Left ventricle myocardium inferior (tissue), 1 donor: ENCODE data around the gene MAP3K3. TPM values are rescaled to one million over a fixed set of nuclear protein-coding genes. Genes with fewer than 3 reads are reported as not detected.

ENCODE experiments used
- DNase-seq: peaks from one replicate; pipeline ENCODE4 v3.0.0-alpha.2; 2020
- H3K27ac ChIP-seq: fragments of 200-600 bp; replicated peaks from 2 replicates; pipeline ENCODE4 v1.8.0; 2021
- H3K27me3 ChIP-seq: fragments of 200-600 bp; 2 replicates; pipeline ENCODE4 v1.8.0; 2021; ENCODE audit warnings: low read depth
- H3K36me3 ChIP-seq: fragments of 200-600 bp; 2 replicates; pipeline ENCODE4 v1.8.0; 2021
- H3K4me1 ChIP-seq: fragments of 200-600 bp; 2 replicates; pipeline ENCODE4 v1.8.0; 2021
- H3K4me3 ChIP-seq: fragments of 200-600 bp; 2 replicates; pipeline ENCODE4 v1.8.0; 2021; ENCODE audit warnings: mild to moderate bottlenecking, moderate library complexity
- H3K9me3 ChIP-seq: fragments of 200-600 bp; replicated peaks from 2 replicates; pipeline ENCODE4 v1.8.0; 2021
- intact Hi-C: fragments of 100-400 bp; cut with micrococcal nuclease; formaldehyde crosslinking; loops from one replicate; pipeline ENCODE4 v1.11.0; 2022
- total RNA-seq: library from RNA; stranded (reverse); fragmentation: NEBNext Ultra II Directional; extraction: Animal tissue kit (Norgen Biotek cat#: 25700); gene quantifications from one replicate; pipeline ENCODE4 v1.2.1, GENCODE V29; 2021
- TF ChIP-seq, protein P1 (sequence below): fragments of 200-600 bp; IDR thresholded peaks from 2 replicates; pipeline ENCODE4 v1.8.0; 2021; ENCODE audit warnings: antibody characterized with exemption, mild to moderate bottlenecking, borderline replicate concordance
- donor health status: DM: no; HTN: yes; CAD: no; lungs with severe emphysema.

The MAP3K3 gene
- total RNA-seq, 1 donor from 2014 or later: 41.3 TPM

GRCh38 chr17:63635787-63636186, 13.6 kb downstream of the MAP3K3 start:
- Histone ChIP-seq H3K36me3 (peaks cover 42% of the 10 kb centered on the region), H3K4me3 (no peak overlapping the region), H3K4me1 (peaks cover 66% of the 10 kb centered on the region), H3K27me3 (no peaks in the 10 kb centered on the region), H3K27ac (peak overlapping the region; percentile 61), H3K9me3 (no peaks in the 10 kb centered on the region)
- intact Hi-C loops: no loop called here
- no peak for DNase-seq
- TF ChIP-seq, protein P1, sequence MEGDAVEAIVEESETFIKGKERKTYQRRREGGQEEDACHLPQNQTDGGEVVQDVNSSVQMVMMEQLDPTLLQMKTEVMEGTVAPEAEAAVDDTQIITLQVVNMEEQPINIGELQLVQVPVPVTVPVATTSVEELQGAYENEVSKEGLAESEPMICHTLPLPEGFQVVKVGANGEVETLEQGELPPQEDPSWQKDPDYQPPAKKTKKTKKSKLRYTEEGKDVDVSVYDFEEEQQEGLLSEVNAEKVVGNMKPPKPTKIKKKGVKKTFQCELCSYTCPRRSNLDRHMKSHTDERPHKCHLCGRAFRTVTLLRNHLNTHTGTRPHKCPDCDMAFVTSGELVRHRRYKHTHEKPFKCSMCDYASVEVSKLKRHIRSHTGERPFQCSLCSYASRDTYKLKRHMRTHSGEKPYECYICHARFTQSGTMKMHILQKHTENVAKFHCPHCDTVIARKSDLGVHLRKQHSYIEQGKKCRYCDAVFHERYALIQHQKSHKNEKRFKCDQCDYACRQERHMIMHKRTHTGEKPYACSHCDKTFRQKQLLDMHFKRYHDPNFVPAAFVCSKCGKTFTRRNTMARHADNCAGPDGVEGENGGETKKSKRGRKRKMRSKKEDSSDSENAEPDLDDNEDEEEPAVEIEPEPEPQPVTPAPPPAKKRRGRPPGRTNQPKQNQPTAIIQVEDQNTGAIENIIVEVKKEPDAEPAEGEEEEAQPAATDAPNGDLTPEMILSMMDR: no peak

GRCh38 chr17:63639125-63639524, 16.9 kb downstream of the MAP3K3 start:
- H3K36me3 ChIP-seq: peaks cover 41% of the 10 kb centered on the region

GRCh38 chr17:63640038-63640437, 17.8 kb downstream of the MAP3K3 start:
- Histone ChIP-seq H3K4me3 (no peak overlapping the region), H3K4me1 (peaks cover 42% of the 10 kb centered on the region), H3K27ac (no peak overlapping the region), H3K27me3 (no peaks in the 10 kb centered on the region), H3K36me3 (peaks cover 32% of the 10 kb centered on the region), H3K9me3 (no peaks in the 10 kb centered on the region)
- intact Hi-C loops: no loop called here
- TF ChIP-seq, protein P1: no peak
- no peak for DNase-seq

More at GRCh38 chr17:63639125-63639524, 16.9 kb downstream of the MAP3K3 start:
- no peak for DNase-seq
- Histone ChIP-seq H3K4me1 (peaks cover 51% of the 10 kb centered on the region), H3K9me3 (no peaks in the 10 kb centered on the region), H3K27me3 (no peaks in the 10 kb centered on the region), H3K4me3 (no peak overlapping the region), H3K27ac (no peak overlapping the region)
- intact Hi-C loops: no loop called here
- TF ChIP-seq, protein P1: no peak

- no peaks in the 10 kb centered on the region for H3K27me3 ChIP-seq
- intact Hi-C loops: no loop called here
- TF ChIP-seq, protein P1: no peak
- H3K27ac ChIP-seq: no peak overlapping the region
- DNase-seq: no peak
- no peak overlapping the region for H3K4me3 ChIP-seq
- H3K4me1 ChIP-seq: peaks cover 40% of the 10 kb centered on the region
- peaks cover 31% of the 10 kb centered on the region for H3K36me3 ChIP-seq
- no peaks in the 10 kb centered on the region for H3K9me3 ChIP-seq
Observed at GRCh38 chr17:63641692-63642448, 19.7 kb downstream of the MAP3K3 start.

DNA sequence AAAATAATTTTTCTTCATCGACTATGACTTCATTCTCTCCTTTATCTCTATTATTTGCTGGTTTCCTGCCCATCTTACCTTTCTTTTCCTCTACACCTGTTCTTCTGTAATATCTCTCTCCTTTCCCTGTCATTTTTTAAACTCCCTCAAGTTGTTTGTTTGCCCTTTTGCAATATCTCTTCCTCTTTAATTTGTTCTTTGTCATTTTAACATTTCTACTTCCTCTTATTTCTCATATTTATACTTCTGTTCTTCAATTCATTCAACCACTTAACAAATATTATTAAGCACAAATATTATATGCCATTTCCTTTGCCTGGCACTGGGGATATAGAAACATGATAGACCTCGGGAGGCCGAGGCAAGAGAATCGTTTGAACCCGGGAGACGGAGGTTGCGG, 22.6 kb downstream of the MAP3K3 start:
- TF ChIP-seq, protein P1: no peak
- no peaks in the 10 kb centered on the region for H3K9me3 ChIP-seq
- peaks cover 31% of the 10 kb centered on the region for H3K36me3 ChIP-seq
- intact Hi-C loops: no loop called here
- no peak for DNase-seq
- no peaks in the 10 kb centered on the region for H3K27me3 ChIP-seq
- H3K4me3 ChIP-seq: no peak overlapping the region
- no peak overlapping the region for H3K27ac ChIP-seq
- peaks cover 36% of the 10 kb centered on the region for H3K4me1 ChIP-seq
